OCI-LY3 (cell line): Measurements from ENCODE around the gene ATP2B3.

Source experiments
- H2AFZ ChIP-seq: fragments of 200-600, 300-600 bp; shearing (Covaris generic); 2 replicates; pipeline ENCODE4 v1.6.0; 2014; ENCODE audit warnings: antibody characterized with exemption, low read depth, low read length
- H3K27ac ChIP-seq: fragments of 200-600, 300-600 bp; sonication (generic); 2 replicates; pipeline ENCODE4 v1.5.1; 2014; ENCODE audit warnings: mild to moderate bottlenecking, low read length, moderate library complexity, mixed read lengths
- H3K27me3 ChIP-seq: fragments of 200-600, 300-600 bp; sonication (generic); 2 replicates; pipeline ENCODE4 v1.6.1; 2014; ENCODE audit warnings: low read depth, low read length, mixed read lengths
- H3K36me3 ChIP-seq: fragments of 200-600, 300-600 bp; sonication (generic); replicated peaks from 2 replicates; pipeline ENCODE3; 2014; ENCODE audit warnings: low read depth, low read length, mixed read lengths
- H3K4me1 ChIP-seq: fragments of 300-600, 200-600 bp; sonication (generic); 2 replicates; pipeline ENCODE4 v1.6.1; 2014; ENCODE audit warnings: low read length, mixed read lengths
- H3K4me2 ChIP-seq: fragments of 200-600, 300-600 bp; sonication (generic); 2 replicates; pipeline ENCODE4 v1.6.1; 2014; ENCODE audit warnings: low read length, mixed read lengths
- H3K4me3 ChIP-seq: fragments of 300-600, 200-600 bp; sonication (generic); 2 replicates; pipeline ENCODE4 v1.5.1; 2014; ENCODE audit warnings: antibody characterized with exemption, mild to moderate bottlenecking, low read length, moderate library complexity
- H3K79me2 ChIP-seq: fragments of 300-600, 200-600 bp; shearing (Covaris generic); 2 replicates; pipeline ENCODE4 v1.6.1; 2014; ENCODE audit warnings: mild to moderate bottlenecking, low read length, mixed read lengths
- H3K9ac ChIP-seq: fragments of 300-600, 200-600 bp; shearing (Covaris generic); 2 replicates; pipeline ENCODE4 v1.6.0; 2014; ENCODE audit warnings: mild to moderate bottlenecking, low read length, moderate library complexity
- H3K9me3 ChIP-seq: fragments of 200-600, 300-600 bp; shearing (Covaris generic); 2 replicates; pipeline ENCODE4 v1.6.1; 2014; ENCODE audit warnings: low read length, mixed read lengths; ENCODE audit not compliant: insufficient read depth
- H4K20me1 ChIP-seq: fragments of 200-600, 300-600 bp; sonication (generic); 2 replicates; pipeline ENCODE4 v1.6.1; 2016; ENCODE audit warnings: low read length, mixed read lengths; ENCODE audit not compliant: insufficient read depth
- CTCF ChIP-seq: fragments of 200-600, 300-600 bp; sonication (generic); IDR thresholded peaks from 2 replicates; pipeline ENCODE4 v1.5.1; 2014; ENCODE audit warnings: antibody characterized with exemption, low read length, low read depth
- EZH2phosphoT487 ChIP-seq: fragments of 200-600 bp; shearing (Covaris generic); IDR thresholded peaks from 2 replicates; pipeline ENCODE4 v1.6.1; 2018; ENCODE audit warnings: antibody characterized with exemption, mixed run types, low read depth

Gene ATP2B3

DNA sequence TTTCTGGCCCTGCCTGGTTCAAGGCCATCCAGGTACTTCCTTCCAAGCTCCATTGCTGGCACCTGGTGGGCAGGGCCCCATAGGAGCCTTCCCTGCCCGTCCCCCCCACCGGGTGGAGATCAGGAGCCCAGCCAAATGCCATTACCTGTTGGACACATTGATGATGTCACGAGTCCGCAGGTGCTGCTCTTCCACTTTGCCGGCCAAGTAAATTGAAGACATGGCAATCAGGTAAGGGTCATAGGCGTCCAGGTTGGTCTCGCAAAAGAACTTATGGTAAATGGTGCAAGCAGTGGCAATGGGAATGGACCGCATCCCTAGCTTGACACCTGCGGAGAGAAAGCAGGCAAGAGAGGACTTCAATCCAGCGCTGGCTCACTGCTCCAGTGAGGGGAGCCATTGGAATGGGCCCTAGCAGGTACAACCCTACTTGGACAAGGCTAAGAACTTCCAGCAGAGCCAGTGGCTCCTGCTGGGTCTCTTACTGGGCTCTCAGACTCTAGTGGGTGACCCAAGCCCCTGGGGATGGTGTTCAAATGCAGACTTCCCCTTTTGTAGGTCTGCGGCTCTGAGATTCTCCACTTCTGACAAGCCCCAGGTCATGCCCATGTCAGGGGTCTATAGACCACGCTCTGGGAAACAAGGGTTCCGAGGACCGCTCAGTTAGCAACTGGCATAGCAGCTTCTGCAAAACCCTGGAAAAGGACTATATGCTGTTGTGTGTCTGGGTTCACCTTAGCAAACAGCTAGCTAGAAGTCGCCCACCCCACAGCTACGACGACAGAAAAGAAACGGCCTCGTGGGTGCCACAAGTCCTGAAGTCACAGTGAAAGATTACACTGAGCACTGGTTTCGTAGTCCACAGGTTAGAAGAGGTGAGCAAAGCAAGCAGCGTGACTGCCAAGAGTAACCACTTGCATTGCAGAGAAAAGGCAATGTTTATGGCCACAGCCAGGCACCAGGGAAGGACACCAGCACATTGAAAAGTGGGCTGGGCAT is 78.7 kb downstream of the ATP2B3 start:
- Histone ChIP-seq H3K4me1 (peaks cover 12% of the 10 kb centered on the region), H2AFZ (no peak overlapping the region), H3K4me3 (no peak overlapping the region), H3K9me3 (no peaks in the 10 kb centered on the region), H3K36me3 (peaks cover 4% of the 10 kb centered on the region), H3K9ac (no peak overlapping the region), H4K20me1 (peaks cover 10% of the 10 kb centered on the region; the same call in 1 of the 2 replicates), H3K4me2 (no peak overlapping the region), H3K27me3 (no peaks in the 10 kb centered on the region), H3K27ac (no peak overlapping the region), H3K79me2 (peaks cover 27% of the 10 kb centered on the region)
- TF ChIP-seq EZH2phosphoT487 (no peak), CTCF (no peak)

DNA sequence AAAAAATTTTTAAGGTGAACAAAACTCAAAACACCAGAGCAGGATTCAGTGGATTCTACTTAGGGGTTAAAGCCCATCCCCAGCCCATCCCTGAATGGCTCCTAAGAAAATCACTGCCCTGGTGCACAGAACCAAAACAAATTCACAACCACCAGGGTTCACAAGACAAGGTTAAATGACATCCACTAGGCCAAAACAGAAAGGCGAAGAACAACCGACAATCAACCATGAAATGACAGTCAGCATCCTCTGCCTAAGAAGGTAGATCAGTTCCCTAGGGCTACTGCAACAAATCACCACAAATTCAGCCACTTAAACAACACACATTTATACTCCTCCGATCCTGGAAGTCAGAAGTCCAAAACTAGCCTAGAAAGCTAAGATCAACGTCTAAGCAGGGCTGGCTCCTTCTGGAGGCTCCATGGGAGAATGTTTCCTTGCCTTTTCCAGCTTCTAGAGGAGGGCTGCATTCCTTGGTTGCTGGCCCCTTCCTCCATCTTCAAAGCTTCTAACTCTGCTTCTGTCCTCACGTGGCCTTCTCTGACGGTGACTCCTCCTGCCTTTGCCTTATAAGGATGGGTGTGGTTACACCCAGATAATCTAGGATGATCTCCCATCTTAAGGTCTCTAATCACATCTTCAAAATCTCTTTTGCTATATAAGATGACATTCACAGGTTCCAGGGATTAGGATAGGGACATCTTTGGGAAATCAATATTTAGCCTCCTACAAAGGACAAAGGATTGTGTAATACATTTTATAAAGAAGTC is 79.7 kb downstream of the ATP2B3 start:
- no peaks in the 10 kb centered on the region for H3K27me3 ChIP-seq

GRCh38 chrX:153598541-153599191 is 81.2 kb downstream of the ATP2B3 start, which contains the start of gene CCNQ:
Gene CCNQ (minus strand): TSS chrX:153599139. CDS start chrX:153599073, 66 bp downstream.
- Histone ChIP-seq H3K27ac (peak within 1 kb of the TSS; percentile 31), H3K4me3 (peak within 1 kb of the TSS; percentile 98)

More for the DNA sequence above, 79.7 kb downstream of the ATP2B3 start:
- Histone ChIP-seq H3K36me3 (peaks cover 4% of the 10 kb centered on the region), H3K4me3 (peak overlapping the region; percentile 85; the same call in 1 of the 2 replicates), H3K4me2 (peak overlapping the region; percentile 77; the same call in 1 of the 2 replicates), H3K4me1 (peaks cover 12% of the 10 kb centered on the region), H3K9ac (no peak overlapping the region), H3K79me2 (peaks cover 27% of the 10 kb centered on the region), H4K20me1 (peaks cover 10% of the 10 kb centered on the region; the same call in 1 of the 2 replicates), H3K9me3 (no peaks in the 10 kb centered on the region), H2AFZ (no peak overlapping the region), H3K27ac (no peak overlapping the region)
- TF ChIP-seq EZH2phosphoT487: no peak
- TF ChIP-seq CTCF: no peak

More at GRCh38 chrX:153598541-153599191, 81.2 kb downstream of the ATP2B3 start, which contains the start of gene CCNQ:
- Histone ChIP-seq H3K4me1 (peaks cover 12% of the 10 kb centered on the region), H2AFZ (peak within 1 kb of the TSS; percentile 75; the same call in 1 of the 2 replicates), H3K79me2 (peaks cover 27% of the 10 kb centered on the region), H3K27me3 (no peaks in the 10 kb centered on the region), H3K36me3 (peaks cover 4% of the 10 kb centered on the region), H3K9me3 (no peaks in the 10 kb centered on the region), H3K4me2 (peak within 1 kb of the TSS; percentile 84), H4K20me1 (peaks cover 10% of the 10 kb centered on the region; the same call in 1 of the 2 replicates), H3K9ac (peak within 1 kb of the TSS; percentile 85)
- TF ChIP-seq CTCF (no peak), EZH2phosphoT487 (no peak)
